Measurements from ENCODE around the gene PRR5L. TPM values are rescaled to one million over a fixed set of nuclear protein-coding genes. Genes with fewer than 3 reads are reported as not detected.

PRR5L gene
- total RNA-seq, 2 experiments from 2014 or later = 7.0 to 8.1 TPM

- intact Hi-C loops (cut with micrococcal nuclease) = no loop called here
- Mint-ChIP-seq H3K36me3 (ENCODE audit: low read depth) (no peaks in the 10 kb centered on the region), H3K4me3 (no peak overlapping the region), H3K27ac (no peak overlapping the region), H3K27me3 (peaks cover 4% of the 10 kb centered on the region), H3K9me3 (no peaks in the 10 kb centered on the region), H3K4me1 (ENCODE audit: low read depth) (no peaks in the 10 kb centered on the region)
- CTCF ChIA-PET = interaction anchor here (1.6 to 12.5 kb wide), 4 partner anchors 9 to 193 kb away, joined by 3 to 177 read pairs (median 22); no protein-coding TSS in a partner anchor
- no peak for DNase-seq
- ATAC-seq = no peak
- POLR2A ChIA-PET = interaction anchor here (1.0 to 1.9 kb wide), 2 partner anchors 10 to 20 kb away, joined by 3 to 4 read pairs; no protein-coding TSS in a partner anchor
- TF ChIP-seq CTCF (IDR thresholded peaks at IDR 0.05) = no peak
Observed at GRCh38 chr11:36300650-36301049, 4.6 kb downstream of the PRR5L start.

GRCh38 chr11:36304351-36304750 is 8.3 kb downstream of the PRR5L start:
- Mint-ChIP-seq H3K27ac (no peak overlapping the region), H3K4me1 (ENCODE audit: low read depth) (no peaks in the 10 kb centered on the region), H3K9me3 (no peaks in the 10 kb centered on the region), H3K27me3 (peaks cover 2% of the 10 kb centered on the region), H3K36me3 (ENCODE audit: low read depth) (no peaks in the 10 kb centered on the region), H3K4me3 (no peak overlapping the region)
- ChIA-PET CTCF (interaction anchor here (0.6 to 4.5 kb wide), 4 partner anchors 12 to 188 kb away, joined by 3 to 21 read pairs (median 6); no protein-coding TSS in a partner anchor), POLR2A (no interaction called here)
- TF ChIP-seq CTCF (IDR thresholded peaks at IDR 0.05) = no peak
- ATAC-seq = no peak
- DNase-seq = no peak
- intact Hi-C loops (cut with micrococcal nuclease) = no loop called here

- POLR2A ChIA-PET = no interaction called here
- ATAC-seq = no peak
- no peaks in the 10 kb centered on the region for H3K9me3 Mint-ChIP-seq
- CTCF ChIA-PET = interaction anchor here (1.1 to 1.5 kb wide), 2 partner anchors 188 kb away, joined by 3 to 7 read pairs; no protein-coding TSS in a partner anchor
- H3K27me3 Mint-ChIP-seq = peaks cover 5% of the 10 kb centered on the region
- no peak overlapping the region for H3K4me3 Mint-ChIP-seq
- no peaks in the 10 kb centered on the region for H3K36me3 Mint-ChIP-seq (ENCODE audit: low read depth)
- no peak for DNase-seq
- H3K27ac Mint-ChIP-seq = no peak overlapping the region
- H3K4me1 Mint-ChIP-seq (ENCODE audit: low read depth) = no peaks in the 10 kb centered on the region
- intact Hi-C loops (cut with micrococcal nuclease) = no loop called here
- TF ChIP-seq CTCF (IDR thresholded peaks at IDR 0.05) = no peak
Observed at GRCh38 chr11:36305047-36305446, 9.0 kb downstream of the PRR5L start.

GRCh38 chr11:36306888-36307287 is 10.8 kb downstream of the PRR5L start:
- intact Hi-C loops (cut with micrococcal nuclease) = no loop called here
- ATAC-seq = no peak
- ChIA-PET CTCF (interaction anchor here (0.7 to 1.7 kb wide), 7 partner anchors 12 to 186 kb away, joined by 3 to 6 read pairs (median 3); no protein-coding TSS in a partner anchor), POLR2A (no interaction called here)
- TF ChIP-seq CTCF (IDR thresholded peaks at IDR 0.05) = no peak
- H3K27ac Mint-ChIP-seq = no peak overlapping the region
- no peaks in the 10 kb centered on the region for H3K9me3 Mint-ChIP-seq
- peak; percentile 36 for DNase-seq
- H3K4me3 Mint-ChIP-seq = no peak overlapping the region
- no peaks in the 10 kb centered on the region for H3K4me1 Mint-ChIP-seq (ENCODE audit: low read depth)
- no peaks in the 10 kb centered on the region for H3K36me3 Mint-ChIP-seq (ENCODE audit: low read depth)
- H3K27me3 Mint-ChIP-seq = peaks cover 9% of the 10 kb centered on the region

GRCh38 chr11:36308577-36308976 is 12.5 kb downstream of the PRR5L start:
- H3K27me3 Mint-ChIP-seq = peaks cover 16% of the 10 kb centered on the region
- intact Hi-C loops (cut with micrococcal nuclease) = no loop called here
- H3K36me3 Mint-ChIP-seq (ENCODE audit: low read depth) = no peaks in the 10 kb centered on the region
- no peak for DNase-seq
- H3K4me1 Mint-ChIP-seq (ENCODE audit: low read depth) = peaks cover 9% of the 10 kb centered on the region
- CTCF ChIA-PET = interaction anchor here (1.7 kb wide), 1 partner anchor 184 kb away, joined by 6 read pairs; no protein-coding TSS in a partner anchor
- TF ChIP-seq CTCF (IDR thresholded peaks at IDR 0.05) = no peak
- POLR2A ChIA-PET = no interaction called here
- no peaks in the 10 kb centered on the region for H3K9me3 Mint-ChIP-seq
- ATAC-seq = no peak
- no peak overlapping the region for H3K27ac Mint-ChIP-seq
- no peak overlapping the region for H3K4me3 Mint-ChIP-seq

Measured in activated CD8-positive, alpha-beta T cell treated with anti-CD3 and anti-CD28 coated beads for 36 hours (primary cell).